DMS114 treated with DMSO at 0.1 percent for 48 hours (cell line): ENCODE measurements around the gene SCUBE1.
"Not testable (repeated sequence)": the region's sequence is repeated elsewhere in the genome, so short reads cannot be mapped to it uniquely, and the experiment has no call there.

ENCODE experiments used
- DNase-seq: peaks from one replicate; lab custom pipeline; 2025; ENCODE audit not compliant: unreplicated experiment; lab: John Stamatoyannopoulos, UW

SCUBE1 gene

DNA sequence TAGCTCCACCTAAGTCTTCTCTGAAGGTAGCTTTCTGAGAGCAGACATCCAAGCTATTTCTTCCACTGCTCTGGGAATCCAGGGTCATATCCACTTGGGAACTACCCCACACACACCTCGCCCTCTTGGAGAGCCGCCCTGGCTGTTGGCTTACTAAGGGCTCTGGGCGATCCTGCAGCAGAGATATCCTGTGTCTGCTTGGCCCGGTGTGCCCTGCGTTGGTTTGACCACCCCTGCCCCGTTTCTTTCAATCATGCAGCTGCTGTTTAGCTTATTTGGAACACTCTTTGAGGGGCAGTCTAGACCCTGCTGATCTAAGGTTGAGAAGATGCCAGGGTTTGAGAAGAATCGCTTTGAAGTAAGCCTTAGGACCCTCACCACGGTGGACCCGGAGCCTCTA is 17.4 kb upstream of the SCUBE1 start:
- no peak for DNase-seq

DNA sequence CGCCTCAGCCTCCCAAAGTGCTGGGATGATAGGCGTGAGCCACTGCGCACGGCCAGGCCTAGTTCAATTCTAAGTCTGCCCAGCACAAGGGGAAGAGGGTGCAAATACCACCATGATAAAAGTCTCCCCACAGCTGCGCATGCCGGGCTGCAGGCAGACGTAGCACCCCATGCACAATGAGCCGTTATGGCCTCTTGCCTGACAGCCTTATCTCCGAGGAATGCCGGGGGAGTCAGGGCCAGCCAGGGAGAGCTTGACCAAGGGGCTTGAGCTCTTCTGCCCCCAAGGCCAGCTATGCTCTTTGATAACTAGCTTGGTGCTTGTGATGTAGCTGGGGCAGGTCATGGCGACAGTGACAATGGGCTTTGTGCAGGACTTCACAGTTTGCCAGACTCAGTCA is 13.7 kb upstream of the SCUBE1 start:
- DNase-seq = no peak

DNA sequence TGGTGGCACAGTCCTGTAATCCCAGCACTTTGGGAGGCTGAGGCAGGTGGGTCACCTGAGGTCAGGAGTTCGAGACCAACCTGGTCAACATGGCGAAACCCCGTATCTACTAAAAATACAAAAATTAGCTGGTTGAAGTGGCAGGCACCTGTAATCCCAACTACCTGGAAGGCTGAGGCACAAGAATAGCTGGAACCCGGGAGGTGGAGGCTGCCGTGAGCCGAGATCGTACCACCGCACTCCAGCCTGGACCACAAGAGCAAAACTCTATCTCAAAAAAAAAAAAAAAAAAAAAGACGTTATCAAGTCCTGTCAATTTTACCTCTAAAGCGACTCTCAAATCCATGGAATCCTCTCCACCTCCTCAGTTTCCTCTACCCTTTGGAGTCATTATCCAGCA is 12.5 kb upstream of the SCUBE1 start:
- DNase-seq = not testable (repeated sequence)

DNA sequence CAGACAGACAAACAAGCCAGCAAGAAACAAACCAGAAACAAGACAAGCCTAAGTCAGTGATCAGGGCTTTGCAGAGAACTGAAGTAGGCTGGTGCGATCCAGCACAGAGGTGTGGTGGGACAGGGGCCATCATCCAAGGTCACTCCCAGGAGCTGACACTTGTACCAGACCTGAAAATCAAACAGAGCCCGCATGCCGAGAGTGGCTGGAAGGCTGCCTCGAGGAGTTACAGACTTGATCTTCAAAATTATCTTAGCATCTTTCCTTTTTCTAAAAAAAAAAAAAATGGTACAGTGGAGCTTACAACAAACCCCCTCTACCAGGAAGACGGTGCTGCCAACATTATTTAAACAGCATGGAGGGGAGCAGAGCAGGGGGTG is 8.8 kb upstream of the SCUBE1 start:
- DNase-seq = no peak

DNA sequence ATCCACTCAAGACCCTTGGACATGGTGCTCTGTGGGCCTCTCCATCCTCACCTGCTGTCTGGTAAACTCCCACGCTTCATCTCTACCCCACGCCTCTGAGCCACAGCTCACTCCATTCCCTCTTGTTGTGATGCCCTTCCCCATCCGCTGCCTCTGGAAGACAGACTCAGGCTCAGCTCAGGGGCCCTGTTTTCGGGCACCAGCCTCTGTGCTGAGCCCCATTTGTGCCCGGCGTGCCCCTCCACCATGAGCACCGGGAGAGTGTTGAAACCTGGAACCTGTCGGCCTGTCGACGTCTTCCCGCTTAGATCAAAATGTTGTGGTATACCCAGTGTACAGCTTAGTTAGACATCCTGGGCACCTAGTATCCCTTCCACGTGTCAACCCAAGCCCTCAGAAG is 6.5 kb upstream of the SCUBE1 start:
- DNase-seq = no peak

DNA sequence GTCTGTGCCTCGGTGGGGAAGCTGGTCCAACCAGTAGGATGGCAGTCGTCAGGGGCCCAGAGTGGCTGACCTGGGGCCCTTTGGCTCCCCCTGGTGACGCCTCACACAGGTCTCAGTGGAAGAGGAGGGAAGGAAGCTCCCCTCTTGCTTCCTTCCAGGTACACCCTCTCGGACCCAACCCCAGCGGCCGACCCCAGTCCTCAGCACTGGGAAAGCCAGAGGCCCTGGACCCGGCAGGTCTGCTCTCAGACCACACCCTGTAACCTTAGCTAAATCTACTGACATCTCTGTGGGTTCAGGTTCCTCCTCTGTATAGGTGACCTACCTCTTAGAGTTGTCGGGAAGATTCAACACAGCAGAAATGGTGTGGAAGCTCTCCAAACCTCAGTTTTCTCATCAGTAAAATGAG is 3.4 kb upstream of the SCUBE1 start:
- DNase-seq = no peak

DNA sequence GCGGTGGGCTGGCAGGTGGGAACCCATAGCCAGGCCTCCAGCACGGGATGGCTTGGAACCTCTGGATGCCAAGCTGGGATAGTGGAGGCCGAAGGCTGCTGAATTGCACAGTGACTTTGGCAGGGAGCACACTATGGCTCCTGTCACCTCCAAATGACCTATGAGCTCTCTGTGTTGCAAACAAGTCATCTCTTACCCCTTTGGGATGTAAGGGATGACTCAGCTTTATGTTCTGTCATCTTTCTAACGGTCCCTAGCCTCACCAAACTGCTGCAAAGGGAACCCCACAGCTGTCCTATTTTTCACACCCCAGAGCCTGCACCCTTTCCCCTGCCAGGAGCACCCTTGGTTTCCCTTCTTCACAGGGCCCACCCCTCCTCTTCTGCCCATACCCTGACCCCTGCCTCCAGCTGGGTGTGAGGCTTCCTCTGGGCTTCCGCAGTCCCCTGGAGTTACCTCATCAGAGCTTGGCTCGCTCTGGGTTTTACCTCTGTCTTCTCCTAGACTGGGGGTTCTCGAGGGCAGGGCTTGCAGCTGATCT is 2.7 kb upstream of the SCUBE1 start:
- no peak for DNase-seq

DNA sequence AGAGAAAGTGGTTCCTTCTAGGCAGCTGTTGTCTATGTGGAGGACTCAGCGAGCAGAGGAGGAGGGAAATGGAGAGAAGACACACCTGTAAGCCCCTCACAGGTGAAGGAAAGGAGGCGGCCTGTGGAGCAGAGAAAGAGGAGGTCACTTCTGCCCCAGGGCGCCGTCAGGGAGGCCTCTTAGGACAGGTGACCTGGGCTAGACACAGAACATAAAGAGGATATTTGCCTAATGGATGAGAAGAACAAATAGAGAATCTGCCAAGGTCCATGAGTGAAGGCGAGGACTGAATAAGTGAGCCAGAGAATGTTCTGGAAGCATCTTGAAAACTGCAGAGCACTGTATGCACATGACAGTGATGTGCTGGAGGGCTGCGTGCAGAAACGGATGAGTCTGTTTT is 2.2 kb upstream of the SCUBE1 start:
- DNase-seq = no peak

DNA sequence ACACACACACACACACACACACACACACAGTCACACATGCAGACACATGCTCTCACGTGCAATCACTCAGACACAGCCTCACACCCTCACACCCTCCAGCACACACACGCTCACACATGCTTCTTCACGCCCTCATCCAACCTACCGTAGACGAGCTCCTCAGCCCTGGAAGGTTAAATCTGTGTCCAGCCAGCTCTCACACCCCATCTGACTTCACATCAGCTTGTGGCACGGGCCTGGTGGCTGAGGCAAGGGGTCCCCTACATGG is 1.3 kb upstream of the SCUBE1 start:
- DNase-seq = no peak

GRCh38 chr22:43343670-43344519 is 723 bp upstream of the SCUBE1 start:
- DNase-seq = no peak

DNA sequence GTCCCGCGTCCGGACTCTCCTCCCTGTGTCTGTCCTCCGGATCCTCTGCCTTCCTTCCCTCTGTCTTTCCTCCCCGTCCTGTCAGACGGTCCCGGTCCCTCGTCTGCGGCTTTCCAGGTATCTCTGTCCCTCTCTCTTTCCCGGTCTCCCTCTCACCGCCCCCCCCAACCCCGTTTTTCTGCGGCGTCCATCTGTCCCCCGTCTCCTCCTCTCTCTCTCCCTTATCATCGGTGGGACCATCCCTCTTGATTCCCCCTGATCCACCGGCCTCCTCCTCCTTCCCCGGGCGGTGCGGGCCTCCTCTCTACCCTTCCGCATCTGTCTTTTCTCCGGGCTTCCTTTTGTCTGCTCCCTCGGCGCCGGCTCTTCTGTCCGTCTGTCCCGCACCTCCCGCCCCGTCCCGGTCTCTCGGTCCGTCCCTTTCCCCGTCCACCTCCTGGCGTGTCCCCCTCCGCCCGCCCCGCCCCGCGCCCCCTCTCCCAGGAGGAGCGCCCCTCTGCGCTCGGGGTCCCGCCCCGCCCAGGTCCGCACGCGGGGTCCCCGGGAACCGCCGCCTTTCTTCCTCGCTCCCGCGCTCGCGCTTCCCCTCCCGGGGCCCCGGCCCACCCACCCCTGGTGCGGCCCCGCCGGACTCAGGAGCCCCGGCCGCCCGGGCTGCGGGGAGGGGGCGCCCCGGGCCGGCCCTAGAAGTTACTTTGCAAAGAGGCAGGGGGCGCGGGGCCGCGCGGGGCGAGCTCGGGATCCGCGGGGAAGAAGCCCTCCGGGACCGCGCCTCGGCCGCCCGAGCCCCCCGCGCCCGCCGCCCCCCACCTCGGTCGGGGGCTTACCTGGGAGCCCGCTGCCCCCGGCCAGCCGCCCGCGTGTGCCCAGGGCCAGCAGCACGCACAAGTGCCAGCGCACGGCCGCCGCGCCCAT is 568 bp downstream of the SCUBE1 start:
- DNase-seq = no peak

- DNase-seq = no peak
Measured at GRCh38 chr22:43341565-43341964, 1.6 kb downstream of the SCUBE1 start.

DNA sequence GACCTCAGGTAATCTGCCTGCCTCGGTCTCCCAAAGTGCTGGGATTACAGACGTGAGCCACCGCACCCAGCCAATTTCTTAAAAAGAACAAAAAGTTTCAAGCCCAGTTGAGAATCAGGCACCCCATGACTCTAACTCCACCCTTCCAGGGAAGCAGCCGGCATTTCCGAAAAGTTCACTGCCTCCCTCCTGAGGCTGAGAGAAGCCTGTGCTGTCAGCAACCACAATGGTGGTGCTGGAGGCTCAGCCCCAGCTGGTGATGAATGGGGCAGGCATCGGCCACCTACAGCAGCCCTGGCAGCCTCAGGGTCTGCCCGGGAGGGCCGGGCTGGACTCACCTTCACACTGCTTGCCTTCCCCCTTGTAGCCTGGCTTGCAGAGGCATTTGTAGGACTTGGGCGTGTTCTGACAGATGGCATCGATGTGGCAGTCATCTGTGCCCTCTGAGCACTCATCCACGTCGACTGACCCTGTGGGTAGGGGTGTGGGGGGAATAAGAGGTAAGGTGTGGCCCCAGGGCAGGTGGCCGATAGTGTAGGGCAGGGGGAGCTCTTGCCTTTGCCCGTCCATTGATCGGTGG is 4.3 kb downstream of the SCUBE1 start:
- DNase-seq = no peak

- DNase-seq = no peak
Measured at GRCh38 chr22:43337946-43338345, 5.2 kb downstream of the SCUBE1 start.

DNA sequence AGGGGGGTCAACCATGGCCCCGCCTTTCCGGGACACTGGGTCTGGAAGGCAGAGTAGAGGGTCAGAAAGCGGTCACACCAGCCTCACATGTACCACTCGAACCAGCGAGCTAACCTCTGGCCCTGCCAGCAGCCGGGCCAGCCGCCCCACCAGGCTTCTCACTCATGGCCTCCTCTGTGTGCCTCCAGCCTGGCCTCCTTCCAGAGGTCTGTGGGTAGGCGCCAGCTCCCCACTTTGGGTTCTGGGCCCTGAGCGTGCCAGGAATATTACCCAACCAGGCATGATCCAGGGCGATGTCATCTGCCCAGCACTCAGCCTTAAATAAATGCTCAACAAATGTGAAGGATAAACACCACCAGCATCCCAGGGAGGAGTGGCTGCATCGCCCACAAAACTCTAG is 5.8 kb downstream of the SCUBE1 start:
- no peak for DNase-seq

DNA sequence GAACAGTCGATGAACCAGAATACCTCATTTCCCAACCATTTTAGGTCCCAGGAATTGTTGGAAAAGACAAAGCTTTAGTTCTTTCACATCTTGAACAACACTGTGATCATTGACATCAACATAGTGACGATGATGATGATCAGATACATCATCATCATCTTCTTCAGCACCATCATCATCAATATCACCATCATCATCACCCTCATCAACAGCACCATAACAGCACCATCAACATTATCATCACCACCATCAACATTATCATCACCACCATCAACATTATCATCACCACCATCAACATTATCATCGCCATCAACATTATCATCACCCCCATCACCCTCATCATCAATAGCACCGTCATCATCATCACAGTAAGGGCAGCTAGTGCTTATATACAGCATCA is 8.8 kb downstream of the SCUBE1 start:
- DNase-seq = no peak

DNA sequence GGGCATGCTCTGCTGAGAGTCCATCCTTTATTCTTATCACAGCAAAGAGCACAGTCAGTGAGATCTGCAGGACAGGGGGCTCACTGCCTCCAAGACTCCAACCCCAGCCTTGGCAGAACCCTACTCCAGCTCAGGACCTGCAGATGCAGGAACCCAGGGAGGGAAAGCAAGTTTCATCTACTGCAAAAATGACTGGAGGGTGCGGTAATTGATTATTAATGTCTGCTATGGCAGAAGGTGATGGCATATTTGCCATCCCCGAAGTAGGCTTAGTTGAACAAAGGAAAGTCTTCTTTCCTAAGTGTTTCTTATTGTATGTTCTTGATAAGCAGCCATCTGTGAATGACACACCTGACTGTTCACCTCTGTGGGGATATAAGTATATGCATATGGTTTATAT is 9.2 kb downstream of the SCUBE1 start:
- no peak for DNase-seq

DNA sequence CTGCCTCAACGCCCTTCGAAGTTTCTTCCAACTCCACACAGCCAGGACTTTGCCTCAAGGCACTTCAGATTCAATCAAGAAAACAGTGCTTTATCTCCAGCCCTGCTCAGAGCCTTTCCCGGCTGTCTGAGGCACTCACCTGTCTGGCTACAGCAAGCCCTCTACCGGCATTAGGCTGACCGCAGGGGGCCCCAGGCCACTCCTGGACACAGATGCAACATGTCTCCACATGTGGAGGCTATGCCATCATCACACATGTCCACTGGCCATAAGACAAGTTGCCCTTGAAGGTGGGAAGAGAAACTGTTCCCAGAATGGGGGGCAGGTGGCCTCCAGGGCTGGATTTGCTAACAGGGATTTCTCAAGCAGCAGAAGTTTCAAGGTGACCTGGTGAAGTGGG is 10.0 kb downstream of the SCUBE1 start:
- DNase-seq = no peak

DNA sequence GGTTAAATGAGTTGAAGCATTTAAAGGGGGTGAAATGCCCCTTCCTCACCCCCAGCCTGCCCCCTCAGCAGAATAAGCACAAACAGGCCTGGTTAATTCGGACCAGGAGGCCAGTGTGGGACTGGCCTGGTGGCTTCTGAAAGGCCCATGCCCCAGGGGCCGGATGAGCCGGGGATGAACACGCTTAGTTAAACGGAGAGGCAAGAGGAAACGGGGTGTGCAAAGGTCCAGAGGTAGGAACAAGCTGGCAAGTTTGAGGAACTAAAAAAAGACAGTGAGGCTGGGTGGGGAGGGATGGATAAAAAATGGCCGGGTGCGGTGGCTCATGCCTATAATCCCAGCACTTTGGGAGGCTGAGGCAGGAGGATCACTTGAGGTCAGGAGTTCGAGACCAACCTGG is 11.5 kb downstream of the SCUBE1 start:
- no peak for DNase-seq

DNA sequence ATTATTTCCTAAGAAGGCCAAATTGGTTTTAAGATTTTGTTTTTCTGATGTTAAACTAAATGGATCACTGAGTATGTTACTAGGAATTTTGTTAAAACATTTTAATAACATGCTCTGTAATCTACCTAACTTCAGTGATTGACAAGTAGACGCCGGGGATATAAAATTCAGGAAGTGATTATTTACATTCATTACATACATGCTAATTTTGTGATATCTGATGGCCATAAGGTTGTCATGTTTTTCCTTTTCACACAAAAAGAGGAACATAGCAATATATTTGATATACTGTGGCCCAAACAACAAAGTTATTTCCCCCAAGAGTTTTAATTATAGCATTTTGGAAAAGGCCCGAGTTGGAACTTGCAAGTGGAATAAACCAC is 12.1 kb downstream of the SCUBE1 start:
- no peak for DNase-seq

- DNase-seq = no peak
Measured at GRCh38 chr22:43330178-43331068, 12.7 kb downstream of the SCUBE1 start.
